Parathyroid adenoma (tissue), 2 donors: ENCODE results near the gene TTC21A.
A peak's percentile ranks its signal among the peaks of the same experiment; 100 is the strongest.

ENCODE experiments used
- H2AFZ ChIP-seq: fragments of 300-600 bp; sonication (generic); one replicate; pipeline ENCODE4 v1.7.0; 2017; ENCODE audit warnings: antibody characterized with exemption, mild to moderate bottlenecking
- H3K27ac ChIP-seq: fragments of 300-600 bp; sonication (generic); one replicate; pipeline ENCODE4 v1.7.0; 2017
- H3K27me3 ChIP-seq: fragments of 300-600 bp; sonication (generic); one replicate; pipeline ENCODE4 v1.7.0; 2017; ENCODE audit warnings: low read length; ENCODE audit not compliant: control insufficient read depth, insufficient read depth
- H3K36me3 ChIP-seq: fragments of 300-600 bp; sonication (generic); one replicate; pipeline ENCODE4 v1.7.0; 2017; ENCODE audit warnings: low read length; ENCODE audit not compliant: control insufficient read depth, insufficient read depth
- H3K4me1 ChIP-seq: fragments of 300-600 bp; sonication (generic); one replicate; pipeline ENCODE4 v1.7.0; 2017; ENCODE audit warnings: control low read depth
- H3K4me2 ChIP-seq: fragments of 300-600 bp; sonication (generic); one replicate; pipeline ENCODE4 v1.7.0; 2017; ENCODE audit warnings: low read length
- H3K4me3 ChIP-seq: fragments of 300-600 bp; sonication (generic); one replicate; pipeline ENCODE4 v1.7.0; 2017; ENCODE audit warnings: low read depth, low read length
- H3K79me2 ChIP-seq: fragments of 300-600 bp; sonication (generic); one replicate; pipeline ENCODE4 v1.7.0; 2017; ENCODE audit warnings: control low read depth
- H3K9ac ChIP-seq: fragments of 300-600 bp; sonication (generic); one replicate; pipeline ENCODE4 v1.7.0; 2017; ENCODE audit warnings: mild to moderate bottlenecking
- H3K9me3 ChIP-seq: fragments of 300-600 bp; sonication (generic); one replicate; pipeline ENCODE4 v1.7.0; 2017; ENCODE audit warnings: low read length; ENCODE audit not compliant: control insufficient read depth
- CTCF ChIP-seq: fragments of 300-600 bp; sonication (generic); IDR thresholded peaks from one replicate; pipeline ENCODE4 v1.7.0; 2017; ENCODE audit warnings: antibody characterized with exemption, mild to moderate bottlenecking
- donor health status: primary hyperparathyroidism.

TTC21A gene

DNA sequence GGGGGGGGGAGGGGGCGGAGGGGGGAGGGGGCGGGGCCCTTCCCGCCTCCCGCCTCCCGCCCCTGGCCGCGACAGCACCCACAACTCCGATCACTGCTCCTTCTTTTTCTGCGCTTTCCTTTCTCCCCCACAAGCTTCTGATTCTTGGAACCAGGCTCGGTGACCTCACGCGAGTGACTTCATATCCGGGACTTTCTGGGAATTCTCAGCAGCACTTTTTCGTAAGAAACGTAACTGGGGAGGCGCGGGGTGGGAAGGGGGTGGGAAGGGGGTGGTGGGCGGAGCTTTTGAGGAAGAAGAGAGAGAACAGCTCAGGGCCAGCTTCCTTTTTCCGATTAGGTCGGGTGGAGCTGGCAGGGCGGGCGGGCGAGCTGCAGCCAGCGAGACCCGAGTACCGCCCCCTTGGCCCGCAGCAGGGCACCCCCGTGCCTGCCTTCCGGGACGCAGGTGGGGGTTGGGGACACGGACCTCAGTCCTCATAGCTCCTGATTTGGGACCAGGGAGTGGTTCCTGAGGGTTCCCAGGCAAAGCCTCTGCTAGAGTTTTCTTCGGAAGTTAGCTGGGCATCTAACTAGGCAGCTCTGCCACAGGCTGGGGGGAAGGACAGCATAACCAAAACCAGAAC is 70.3 kb downstream of the TTC21A start:
- H3K36me3 ChIP-seq, result no peaks in the 10 kb centered on the region
- H3K27ac ChIP-seq, result peak overlapping the region; percentile 91
- no peak for TF ChIP-seq CTCF
- peak overlapping the region; percentile 67 for H3K4me2 ChIP-seq
- H3K9me3 ChIP-seq, result no peaks in the 10 kb centered on the region
- H2AFZ ChIP-seq, result peak overlapping the region; percentile 66
- peak overlapping the region; percentile 51 for H3K4me3 ChIP-seq
- H3K79me2 ChIP-seq, result no peaks in the 10 kb centered on the region
- H3K9ac ChIP-seq, result no peak overlapping the region
- no peaks in the 10 kb centered on the region for H3K27me3 ChIP-seq
- H3K4me1 ChIP-seq, result peaks cover 35% of the 10 kb centered on the region

- no peaks in the 10 kb centered on the region for H3K9me3 ChIP-seq
These were observed 71.1 kb downstream of the TTC21A start for GRCh38 chr3:39178553-39178952.

DNA sequence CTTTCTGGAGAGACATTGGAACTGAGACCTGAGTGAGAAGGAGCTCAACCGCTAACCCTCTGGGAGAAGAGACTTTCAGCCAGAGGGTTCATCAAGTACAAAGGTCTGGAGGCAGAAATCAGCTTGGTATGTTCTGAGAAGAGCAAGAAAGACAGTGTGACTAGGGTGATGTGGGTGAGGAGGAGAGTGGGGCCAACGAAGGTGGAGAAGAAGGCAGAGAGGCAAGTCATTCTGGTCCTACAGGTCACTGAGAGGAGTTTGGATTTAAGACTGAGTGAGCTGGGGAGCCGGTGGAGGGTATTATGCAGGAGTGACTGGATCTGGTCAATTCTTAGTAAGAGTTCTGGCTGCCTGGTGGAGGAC is 72.7 kb downstream of the TTC21A start:
- Histone ChIP-seq H2AFZ (peak overlapping the region; percentile 65), H3K4me3 (peak overlapping the region; percentile 55)

More at GRCh38 chr3:39178553-39178952, 71.1 kb downstream of the TTC21A start:
- Histone ChIP-seq H3K9ac (no peak overlapping the region), H3K27ac (peak overlapping the region; percentile 88), H3K79me2 (no peaks in the 10 kb centered on the region), H2AFZ (peak overlapping the region; percentile 66), H3K4me3 (peak overlapping the region; percentile 51), H3K4me2 (peak overlapping the region; percentile 67), H3K4me1 (peaks cover 35% of the 10 kb centered on the region), H3K27me3 (no peaks in the 10 kb centered on the region), H3K36me3 (no peaks in the 10 kb centered on the region)
- TF ChIP-seq CTCF, result no peak

GRCh38 chr3:39180546-39181346 is 73.3 kb downstream of the TTC21A start:
- H2AFZ ChIP-seq, result peak overlapping the region; percentile 65
- no peaks in the 10 kb centered on the region for H3K36me3 ChIP-seq
- no peaks in the 10 kb centered on the region for H3K79me2 ChIP-seq
- H3K27ac ChIP-seq, result peak overlapping the region; percentile 88
- peak overlapping the region; percentile 55 for H3K4me3 ChIP-seq
- no peak overlapping the region for H3K9ac ChIP-seq
- TF ChIP-seq CTCF, result peak; percentile 39
- peak overlapping the region; percentile 60 for H3K4me2 ChIP-seq
- H3K4me1 ChIP-seq, result peaks cover 35% of the 10 kb centered on the region
- H3K27me3 ChIP-seq, result no peaks in the 10 kb centered on the region
- no peaks in the 10 kb centered on the region for H3K9me3 ChIP-seq

More for the DNA sequence above, 72.7 kb downstream of the TTC21A start:
- Histone ChIP-seq H3K79me2 (no peaks in the 10 kb centered on the region), H3K27ac (peak overlapping the region; percentile 88), H3K9ac (no peak overlapping the region), H3K4me2 (peak overlapping the region; percentile 60), H3K4me1 (peaks cover 35% of the 10 kb centered on the region), H3K36me3 (no peaks in the 10 kb centered on the region), H3K27me3 (no peaks in the 10 kb centered on the region), H3K9me3 (no peaks in the 10 kb centered on the region)
- TF ChIP-seq CTCF, result no peak
